ENCODE results near the gene CSH1.
"Not testable (repeated sequence)": the region's sequence is repeated elsewhere in the genome, so short reads cannot be mapped to it uniquely, and the experiment has no call there.

CSH1 gene

GRCh38 chr17:63889026-63889848 lies 7.1 kb downstream of the CSH1 start:
- TF ChIP-seq CTCF (IDR thresholded peaks at IDR 0.05; ENCODE audit: low read length, missing control alignments), result peak; percentile 50
- not testable (repeated sequence) for H3K4me3 ChIP-seq (replicated peaks; ENCODE audit: low read depth, low read length)
- peak; percentile 37 for DNase-seq (ENCODE audit: low read depth)

DNA sequence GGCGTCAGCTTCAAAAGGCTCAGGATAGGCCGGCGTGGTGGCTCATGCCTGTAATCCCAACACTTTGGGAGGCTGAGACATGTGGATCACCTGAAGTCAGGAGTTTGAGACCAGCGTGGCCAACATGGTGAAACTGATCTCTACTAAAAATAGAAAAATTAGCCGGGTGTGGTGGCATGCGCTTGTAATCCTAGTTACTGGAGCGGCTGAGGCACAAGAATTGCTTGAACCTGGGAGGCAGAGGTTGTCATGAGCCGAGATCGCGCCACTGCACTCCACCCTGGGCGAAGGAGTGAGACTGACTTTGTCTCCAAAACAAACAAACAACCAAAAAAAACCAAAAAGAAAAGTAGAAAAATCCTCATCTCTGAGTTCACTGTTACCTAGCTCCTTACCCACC lies 11.3 kb downstream of the CSH1 start:
- not testable (repeated sequence) for DNase-seq (ENCODE audit: low read depth); H3K4me3 ChIP-seq (replicated peaks; ENCODE audit: low read depth, low read length)

- not testable (repeated sequence) for DNase-seq (ENCODE audit: low read depth); H3K4me3 ChIP-seq (replicated peaks; ENCODE audit: low read depth, low read length)
Observed at GRCh38 chr17:63882626-63883126, 13.7 kb downstream of the CSH1 start.

- TF ChIP-seq CTCF (IDR thresholded peaks at IDR 0.05; ENCODE audit: low read length, missing control alignments), result peak; percentile 64
Observed at GRCh38 chr17:63881935-63882601, 14.3 kb downstream of the CSH1 start, which contains the start of gene GH2. TSS of gene GH2 (minus strand) at chr17:63881944. CDS start at chr17:63881801, 143 bp downstream.

DNA sequence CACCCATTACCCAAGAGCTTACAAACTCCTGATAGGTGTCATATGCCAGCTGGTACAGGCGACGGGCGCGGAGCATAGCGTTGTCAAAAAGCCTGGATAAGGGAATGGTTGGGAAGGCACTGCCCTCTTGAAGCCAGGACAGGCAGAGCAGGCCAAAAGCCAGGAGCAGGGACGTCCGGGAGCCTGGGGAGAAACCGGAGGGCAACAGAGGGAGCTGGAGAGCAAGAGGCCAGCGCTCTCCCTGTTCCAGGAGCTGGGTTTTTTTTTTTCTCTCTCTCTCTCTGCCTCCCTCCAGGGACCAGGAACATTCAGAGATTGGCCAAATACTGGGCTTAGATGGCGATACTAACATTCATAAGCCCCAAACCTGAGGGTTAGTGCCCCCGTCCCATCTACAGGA lies 15.0 kb downstream of the CSH1 start:
- DNase-seq (ENCODE audit: low read depth); H3K4me3 ChIP-seq (replicated peaks; ENCODE audit: low read depth, low read length): not testable (repeated sequence)
- TF ChIP-seq CTCF (IDR thresholded peaks at IDR 0.05; ENCODE audit: low read length, missing control alignments), result peak; percentile 0

More at GRCh38 chr17:63881935-63882601, 14.3 kb downstream of the CSH1 start, which contains the start of gene GH2:
- H3K4me3 ChIP-seq (replicated peaks; ENCODE audit: low read depth, low read length), result no peak within 1 kb of the TSS
- DNase-seq (ENCODE audit: low read depth), result peak; percentile 53

GRCh38 chr17:63880706-63881105 lies 15.7 kb downstream of the CSH1 start:
- TF ChIP-seq CTCF (IDR thresholded peaks at IDR 0.05; ENCODE audit: low read length, missing control alignments), result no peak
- no peak overlapping the region for H3K4me3 ChIP-seq (replicated peaks; ENCODE audit: low read depth, low read length)
- DNase-seq (ENCODE audit: low read depth), result no peak

GRCh38 chr17:63878413-63878812 lies 18.0 kb downstream of the CSH1 start:
- H3K4me3 ChIP-seq (replicated peaks; ENCODE audit: low read depth, low read length); DNase-seq (ENCODE audit: low read depth): not testable (repeated sequence)

- DNase-seq (ENCODE audit: low read depth); H3K4me3 ChIP-seq (replicated peaks; ENCODE audit: low read depth, low read length): not testable (repeated sequence)
Observed at GRCh38 chr17:63874693-63875092, 21.7 kb downstream of the CSH1 start.

GRCh38 chr17:63874061-63874626 lies 22.2 kb downstream of the CSH1 start:
- not testable (repeated sequence) for H3K4me3 ChIP-seq (replicated peaks; ENCODE audit: low read depth, low read length); DNase-seq (ENCODE audit: low read depth)

DNA sequence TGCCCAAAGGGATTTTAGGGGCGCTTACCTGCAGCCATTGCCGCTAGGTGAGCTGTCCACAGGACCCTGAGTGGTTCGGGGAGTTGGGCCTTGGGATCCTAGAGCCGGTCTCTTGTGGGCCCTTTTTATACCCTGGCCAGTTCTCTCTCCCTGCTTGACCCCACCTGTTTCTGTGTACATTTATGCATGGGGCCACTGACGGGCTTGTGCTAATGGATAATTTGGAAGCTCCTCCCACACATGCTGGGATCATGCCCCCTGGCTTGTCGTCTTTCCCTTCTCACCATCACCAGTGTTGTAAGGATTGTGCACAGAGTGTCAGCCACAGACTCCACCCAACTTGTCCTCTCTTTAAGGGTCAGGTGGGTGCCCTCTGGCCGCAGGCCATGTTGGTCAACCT lies 22.8 kb downstream of the CSH1 start, which contains the start of gene CSH2:
CSH2 (minus strand) TSS at position 101 of the 400 bp plus-strand sequence; CDS start at position 38, 63 bp downstream.
- not testable (repeated sequence) for H3K4me3 ChIP-seq (replicated peaks; ENCODE audit: low read depth, low read length); DNase-seq (ENCODE audit: low read depth)

GRCh38 chr17:63871646-63872365 lies 24.6 kb downstream of the CSH1 start:
- DNase-seq (ENCODE audit: low read depth); H3K4me3 ChIP-seq (replicated peaks; ENCODE audit: low read depth, low read length): not testable (repeated sequence)

GRCh38 chr17:63870292-63870665 lies 26.1 kb downstream of the CSH1 start:
- H3K4me3 ChIP-seq (replicated peaks; ENCODE audit: low read depth, low read length); DNase-seq (ENCODE audit: low read depth): not testable (repeated sequence)
